IMR-90 (cell line): ENCODE results near the gene PCDH1.

Experiments used
- CEBPB ChIP-seq: IDR thresholded peaks from 2 replicates; pipeline ENCODE4 v1.6.1; 2012; ENCODE audit warnings: low read depth, low read length, improper control_type of control experiment
- MXI1 ChIP-seq: IDR thresholded peaks from 2 replicates; pipeline ENCODE4 v1.6.1; 2012; ENCODE audit warnings: low read depth, mild to moderate bottlenecking, low read length, moderate library complexity, borderline replicate concordance
- NFE2L2 ChIP-seq: fragments of 150-350 bp; IDR thresholded peaks from 2 replicates; pipeline ENCODE4 v1.6.1; 2016; ENCODE audit warnings: low read depth, mild to moderate bottlenecking, low read length
- POLR2A ChIP-seq: IDR thresholded peaks from 2 replicates; pipeline ENCODE4 v1.6.1; 2012; ENCODE audit warnings: mild to moderate bottlenecking, low read depth, low read length
- RCOR1 ChIP-seq: IDR thresholded peaks from 2 replicates; pipeline ENCODE4 v1.6.1; 2012; ENCODE audit warnings: mild to moderate bottlenecking, low read length, improper control_type of control experiment; ENCODE audit not compliant: insufficient replicate concordance
- TF ChIP-seq, protein P1 (sequence below): conservative IDR thresholded peaks from 2 replicates; pipeline ENCODE4 v1.5.1; 2012; ENCODE audit warnings: mild to moderate bottlenecking, low read depth, low read length, improper control_type of control experiment
- TF ChIP-seq, protein P2 (sequence below): fragments of 150-350 bp; IDR thresholded peaks from 2 replicates; pipeline ENCODE4 v1.6.1; 2016; ENCODE audit warnings: low read depth, mild to moderate bottlenecking, low read length, moderate library complexity, borderline replicate concordance

DNA sequence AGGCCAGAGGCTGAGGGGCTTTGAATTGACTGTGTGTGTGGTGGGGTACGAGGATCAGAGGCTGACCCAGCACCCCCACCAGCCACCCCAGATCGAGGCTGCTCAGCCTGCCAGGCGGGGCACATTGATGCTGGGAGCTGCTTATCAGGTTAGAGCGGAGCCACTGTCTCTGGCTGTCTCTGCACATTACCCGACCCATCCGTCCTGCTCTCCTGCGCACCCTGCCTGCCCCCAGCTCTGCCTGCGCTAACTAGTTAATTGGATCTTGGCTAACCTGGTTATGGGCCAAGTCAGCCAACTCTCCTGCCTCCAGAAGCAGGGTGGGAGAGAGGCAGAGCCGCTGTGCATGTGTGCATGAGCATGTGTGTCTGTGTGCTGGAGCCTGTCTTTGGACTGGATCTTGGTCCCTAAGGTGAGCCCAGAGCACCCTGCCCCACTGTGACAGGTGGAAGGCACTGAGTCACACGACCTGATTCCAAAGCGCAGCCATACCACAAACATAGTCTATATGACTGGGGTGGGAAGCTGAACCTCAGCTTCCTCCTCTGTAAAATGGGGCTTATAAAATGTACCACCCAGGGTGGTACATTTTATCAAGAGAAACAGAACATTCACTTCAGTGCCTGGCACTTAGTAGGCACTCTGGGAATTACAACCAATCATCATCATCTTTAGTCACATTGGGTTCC is 39.7 kb downstream of the PCDH1 start:
- TF ChIP-seq, protein P1, sequence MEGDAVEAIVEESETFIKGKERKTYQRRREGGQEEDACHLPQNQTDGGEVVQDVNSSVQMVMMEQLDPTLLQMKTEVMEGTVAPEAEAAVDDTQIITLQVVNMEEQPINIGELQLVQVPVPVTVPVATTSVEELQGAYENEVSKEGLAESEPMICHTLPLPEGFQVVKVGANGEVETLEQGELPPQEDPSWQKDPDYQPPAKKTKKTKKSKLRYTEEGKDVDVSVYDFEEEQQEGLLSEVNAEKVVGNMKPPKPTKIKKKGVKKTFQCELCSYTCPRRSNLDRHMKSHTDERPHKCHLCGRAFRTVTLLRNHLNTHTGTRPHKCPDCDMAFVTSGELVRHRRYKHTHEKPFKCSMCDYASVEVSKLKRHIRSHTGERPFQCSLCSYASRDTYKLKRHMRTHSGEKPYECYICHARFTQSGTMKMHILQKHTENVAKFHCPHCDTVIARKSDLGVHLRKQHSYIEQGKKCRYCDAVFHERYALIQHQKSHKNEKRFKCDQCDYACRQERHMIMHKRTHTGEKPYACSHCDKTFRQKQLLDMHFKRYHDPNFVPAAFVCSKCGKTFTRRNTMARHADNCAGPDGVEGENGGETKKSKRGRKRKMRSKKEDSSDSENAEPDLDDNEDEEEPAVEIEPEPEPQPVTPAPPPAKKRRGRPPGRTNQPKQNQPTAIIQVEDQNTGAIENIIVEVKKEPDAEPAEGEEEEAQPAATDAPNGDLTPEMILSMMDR, result no peak
- TF ChIP-seq POLR2A (no peak), MXI1 (no peak), CEBPB (no peak), RCOR1 (no peak), NFE2L2 (no peak)
- TF ChIP-seq, protein P2, sequence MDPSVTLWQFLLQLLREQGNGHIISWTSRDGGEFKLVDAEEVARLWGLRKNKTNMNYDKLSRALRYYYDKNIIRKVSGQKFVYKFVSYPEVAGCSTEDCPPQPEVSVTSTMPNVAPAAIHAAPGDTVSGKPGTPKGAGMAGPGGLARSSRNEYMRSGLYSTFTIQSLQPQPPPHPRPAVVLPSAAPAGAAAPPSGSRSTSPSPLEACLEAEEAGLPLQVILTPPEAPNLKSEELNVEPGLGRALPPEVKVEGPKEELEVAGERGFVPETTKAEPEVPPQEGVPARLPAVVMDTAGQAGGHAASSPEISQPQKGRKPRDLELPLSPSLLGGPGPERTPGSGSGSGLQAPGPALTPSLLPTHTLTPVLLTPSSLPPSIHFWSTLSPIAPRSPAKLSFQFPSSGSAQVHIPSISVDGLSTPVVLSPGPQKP, result no peak
